ENCODE results near the gene MEGF6.

MEGF6 gene

DNA sequence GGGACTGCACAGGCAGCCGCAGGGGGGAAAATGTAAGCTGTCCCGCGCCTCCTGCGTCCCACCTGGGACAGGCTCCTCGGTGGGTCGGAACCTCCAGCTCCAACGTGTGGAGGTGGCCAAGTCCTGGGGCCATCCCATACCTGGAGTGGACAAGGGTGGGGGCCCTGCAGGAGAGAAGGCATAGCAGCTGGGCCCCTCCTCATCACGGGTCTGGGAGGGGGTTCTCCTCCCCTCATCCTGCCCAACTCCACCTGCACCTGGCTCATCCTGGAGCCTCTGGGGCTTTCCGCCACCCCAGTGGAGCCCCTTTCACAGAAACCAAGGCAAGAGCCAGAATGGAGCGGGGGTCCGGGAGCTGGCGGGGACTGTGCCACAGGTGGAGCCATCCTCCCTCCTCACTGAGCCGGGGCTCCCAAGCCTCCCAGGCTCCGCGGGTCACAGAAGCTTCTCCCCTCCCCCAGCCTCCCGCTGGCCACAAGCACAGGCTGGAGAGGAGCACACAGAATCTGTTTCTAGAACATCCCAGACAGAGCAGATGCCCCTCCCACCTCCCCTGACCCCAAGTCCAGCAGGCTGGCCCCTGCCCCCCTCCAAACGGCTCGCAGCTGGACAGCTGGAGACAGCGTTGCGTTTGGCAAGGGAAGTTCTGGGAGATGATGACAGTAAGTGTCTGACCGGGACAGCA is 65.8 kb downstream of the MEGF6 start:
- TF ChIP-seq, protein P1, sequence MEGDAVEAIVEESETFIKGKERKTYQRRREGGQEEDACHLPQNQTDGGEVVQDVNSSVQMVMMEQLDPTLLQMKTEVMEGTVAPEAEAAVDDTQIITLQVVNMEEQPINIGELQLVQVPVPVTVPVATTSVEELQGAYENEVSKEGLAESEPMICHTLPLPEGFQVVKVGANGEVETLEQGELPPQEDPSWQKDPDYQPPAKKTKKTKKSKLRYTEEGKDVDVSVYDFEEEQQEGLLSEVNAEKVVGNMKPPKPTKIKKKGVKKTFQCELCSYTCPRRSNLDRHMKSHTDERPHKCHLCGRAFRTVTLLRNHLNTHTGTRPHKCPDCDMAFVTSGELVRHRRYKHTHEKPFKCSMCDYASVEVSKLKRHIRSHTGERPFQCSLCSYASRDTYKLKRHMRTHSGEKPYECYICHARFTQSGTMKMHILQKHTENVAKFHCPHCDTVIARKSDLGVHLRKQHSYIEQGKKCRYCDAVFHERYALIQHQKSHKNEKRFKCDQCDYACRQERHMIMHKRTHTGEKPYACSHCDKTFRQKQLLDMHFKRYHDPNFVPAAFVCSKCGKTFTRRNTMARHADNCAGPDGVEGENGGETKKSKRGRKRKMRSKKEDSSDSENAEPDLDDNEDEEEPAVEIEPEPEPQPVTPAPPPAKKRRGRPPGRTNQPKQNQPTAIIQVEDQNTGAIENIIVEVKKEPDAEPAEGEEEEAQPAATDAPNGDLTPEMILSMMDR (conservative IDR thresholded peaks at IDR 0.05; ENCODE audit: low read depth, low read length) = no peak
- H3K4me3 ChIP-seq (ENCODE audit: low read depth, low read length) = no peak overlapping the region
- peak; percentile 36 for DNase-seq (ENCODE audit: low read depth)

DNA sequence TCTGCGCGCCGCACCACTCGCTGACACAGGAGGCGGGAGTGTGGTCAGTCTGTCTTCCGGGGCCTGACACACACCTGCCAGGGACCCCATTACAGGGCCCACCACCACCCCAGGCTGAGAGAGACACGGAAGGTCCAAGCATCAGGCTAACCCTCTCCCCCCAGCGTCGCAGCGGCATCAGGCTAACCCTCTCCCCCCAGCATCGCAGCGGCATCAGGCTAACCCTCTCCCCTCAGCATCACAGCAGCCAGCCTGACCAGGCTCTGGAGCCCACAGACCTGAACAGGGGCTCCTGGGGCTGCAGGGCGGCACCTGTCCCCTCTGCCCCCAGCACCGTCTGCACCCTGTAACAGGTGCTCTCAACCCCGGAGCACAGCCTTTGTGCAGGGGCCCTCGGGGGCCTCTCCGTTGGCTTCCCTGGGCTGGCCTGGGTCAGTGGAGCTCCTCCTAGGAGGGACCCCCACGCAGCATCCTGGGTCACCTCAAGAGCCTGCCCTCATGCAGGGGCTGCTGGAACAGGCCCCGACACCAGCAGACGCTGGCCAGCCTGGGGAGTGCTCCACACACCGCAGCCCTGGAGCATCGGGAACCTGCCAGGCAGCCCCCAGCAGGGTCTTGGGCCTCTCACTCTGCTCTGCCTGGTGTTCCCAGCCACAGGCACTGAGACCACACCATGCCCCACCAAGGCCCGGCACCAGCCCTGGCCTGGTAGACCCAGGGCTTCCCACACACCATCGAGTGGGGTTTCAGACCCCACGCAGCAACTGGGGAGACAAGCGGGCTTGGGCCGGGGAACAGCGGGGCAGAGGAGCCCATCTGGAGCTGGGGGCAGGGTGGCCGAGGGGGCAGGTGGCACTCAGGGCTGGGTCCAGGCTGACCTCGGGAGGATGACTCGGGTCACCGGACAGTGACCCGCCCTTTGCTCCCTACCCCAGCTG is 67.0 kb downstream of the MEGF6 start:
- H3K4me3 ChIP-seq (ENCODE audit: low read depth, low read length) = no peak overlapping the region
- TF ChIP-seq, protein P1 (conservative IDR thresholded peaks at IDR 0.05; ENCODE audit: low read depth, low read length) = no peak
- DNase-seq (ENCODE audit: low read depth) = no peak

DNA sequence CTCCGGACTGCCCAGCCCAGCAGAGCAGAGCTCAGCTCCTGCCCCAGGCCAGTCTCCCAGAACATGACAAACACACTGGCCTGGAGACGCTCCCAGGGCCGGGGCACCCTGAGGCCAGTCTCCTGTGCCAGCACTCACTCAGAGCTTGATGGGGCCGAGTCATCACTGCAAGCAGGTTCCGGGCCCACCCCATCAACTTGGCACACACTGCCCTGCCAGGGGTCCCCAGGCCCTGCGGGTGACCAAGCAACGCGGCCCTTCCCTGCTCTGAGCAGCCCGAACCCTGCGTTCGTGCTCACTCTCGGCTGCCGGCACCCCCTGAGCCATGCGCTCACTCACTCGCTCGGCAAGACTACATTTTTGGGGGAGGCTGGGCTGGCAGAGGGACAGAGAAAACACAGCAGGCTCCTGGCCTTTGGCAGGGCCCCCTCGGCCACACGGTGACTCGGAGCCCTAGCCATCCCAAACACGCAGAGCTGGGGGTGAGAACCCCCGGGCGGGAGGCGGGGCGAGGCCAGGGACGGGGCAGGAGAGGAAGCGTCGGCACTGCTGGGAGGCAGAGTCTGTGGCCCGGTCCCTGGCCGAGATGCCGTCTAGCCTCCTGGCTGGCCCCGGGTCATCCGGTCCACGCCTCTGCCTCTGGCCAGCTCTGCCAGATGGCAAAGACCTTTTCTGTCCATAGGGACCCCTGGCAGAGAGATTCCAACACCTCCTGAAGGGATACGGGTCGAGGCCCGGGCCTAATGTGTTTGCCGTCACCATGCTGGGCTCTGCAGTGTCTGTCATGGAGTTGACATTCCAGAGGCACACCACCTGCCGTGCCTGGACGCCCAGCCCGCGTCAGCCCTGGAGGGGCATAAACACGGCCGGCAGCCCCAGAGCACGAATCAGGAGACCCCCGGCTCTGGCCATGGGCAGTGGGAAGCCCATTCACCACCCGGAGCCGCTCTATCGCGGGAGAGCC is 68.0 kb downstream of the MEGF6 start:
- DNase-seq (ENCODE audit: low read depth) = peak; percentile 75
- TF ChIP-seq, protein P1 (conservative IDR thresholded peaks at IDR 0.05; ENCODE audit: low read depth, low read length) = no peak
- no peak overlapping the region for H3K4me3 ChIP-seq (ENCODE audit: low read depth, low read length)

DNA sequence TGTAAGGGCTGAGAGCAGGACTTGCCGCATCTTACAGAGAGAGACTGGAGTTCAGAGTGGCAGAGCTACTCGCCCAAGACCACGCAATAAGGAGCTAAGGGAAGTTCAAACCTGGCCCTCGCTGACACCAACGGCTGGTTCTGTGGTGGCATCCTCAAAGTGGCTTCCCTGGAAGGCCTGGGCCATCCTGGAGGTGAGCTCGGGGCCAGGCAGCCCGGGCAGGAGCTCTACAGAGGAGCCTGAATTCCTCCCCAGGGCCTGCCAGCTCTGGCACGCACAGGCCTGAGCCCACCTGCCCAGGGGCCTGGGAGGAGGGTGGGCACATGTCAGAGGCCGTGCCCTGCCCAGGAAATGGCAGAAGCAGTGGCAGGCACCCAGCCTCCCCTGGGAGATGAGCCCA is 68.6 kb downstream of the MEGF6 start:
- H3K4me3 ChIP-seq (ENCODE audit: low read depth, low read length) = no peak overlapping the region
- DNase-seq (ENCODE audit: low read depth) = no peak
- TF ChIP-seq, protein P1 (conservative IDR thresholded peaks at IDR 0.05; ENCODE audit: low read depth, low read length) = no peak

DNA sequence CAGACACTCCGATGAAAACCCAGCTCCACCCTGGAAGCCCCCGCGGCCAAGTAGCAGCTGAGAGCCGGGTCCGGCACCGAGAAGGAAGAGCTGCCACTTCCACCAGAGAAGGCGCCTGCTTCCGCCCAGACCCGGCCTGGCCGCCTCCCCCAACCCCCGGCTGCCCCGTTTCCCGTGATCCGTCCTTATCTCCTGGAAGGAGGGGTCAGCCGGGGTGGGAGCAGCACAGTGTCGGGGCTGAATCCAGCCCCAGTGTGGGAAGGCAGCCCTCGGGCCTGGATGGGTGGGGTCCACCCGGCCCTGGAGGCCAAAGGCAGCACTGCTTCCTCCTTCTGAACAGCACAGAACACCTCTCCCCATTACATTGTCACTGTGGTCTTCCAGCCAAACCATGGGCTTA is 69.4 kb downstream of the MEGF6 start:
- no peak overlapping the region for H3K4me3 ChIP-seq (ENCODE audit: low read depth, low read length)
- DNase-seq (ENCODE audit: low read depth) = no peak
- TF ChIP-seq, protein P1 (conservative IDR thresholded peaks at IDR 0.05; ENCODE audit: low read depth, low read length) = no peak

DNA sequence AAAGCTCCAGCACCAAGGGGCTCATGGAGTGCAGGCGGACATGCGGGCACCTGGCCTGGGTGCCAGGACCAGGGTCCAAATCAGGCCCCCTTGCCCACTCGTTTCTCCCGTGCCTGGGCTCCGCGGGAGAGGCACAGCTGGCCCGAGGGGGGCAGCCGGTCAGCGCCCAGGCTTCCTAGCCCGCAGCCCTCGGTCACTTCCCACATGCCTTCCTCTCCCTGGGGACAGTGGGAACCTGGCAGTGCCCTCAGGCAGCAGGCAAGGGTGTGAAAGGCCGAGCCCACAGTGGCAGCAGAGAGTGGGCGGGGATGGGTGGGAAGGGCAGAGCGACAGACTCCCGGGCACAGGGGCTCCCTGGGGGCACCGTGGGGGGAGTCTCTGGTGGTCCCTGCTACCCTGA is 69.8 kb downstream of the MEGF6 start:
- DNase-seq (ENCODE audit: low read depth) = no peak

More for the DNA sequence above, 69.8 kb downstream of the MEGF6 start:
- TF ChIP-seq, protein P1 (conservative IDR thresholded peaks at IDR 0.05; ENCODE audit: low read depth, low read length) = no peak
- no peak overlapping the region for H3K4me3 ChIP-seq (ENCODE audit: low read depth, low read length)
